NCI-H2196 (cell line): Measurements from ENCODE around the gene SETD1A.

ENCODE experiments used
- DNase-seq: peaks from one replicate; lab custom pipeline; 2025; ENCODE audit not compliant: unreplicated experiment; lab: John Stamatoyannopoulos, UW

SETD1A gene

DNA sequence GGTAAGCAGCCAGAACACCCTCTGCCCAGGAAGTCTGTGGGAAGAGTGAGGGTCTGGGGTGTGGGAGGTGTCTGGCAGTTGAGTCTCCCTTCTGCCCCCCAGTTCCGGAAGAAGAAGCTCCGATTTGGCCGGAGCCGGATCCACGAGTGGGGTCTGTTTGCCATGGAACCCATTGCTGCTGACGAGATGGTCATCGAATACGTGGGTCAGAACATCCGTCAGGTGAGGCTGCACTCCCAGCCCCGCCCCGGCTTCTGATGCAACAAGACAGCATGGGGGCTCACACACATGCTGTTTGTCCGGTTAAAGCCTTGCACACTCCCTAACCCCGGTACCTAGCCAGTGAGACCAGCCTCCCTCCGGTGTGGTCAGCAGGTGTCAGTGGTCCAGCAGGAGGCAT is 23.4 kb downstream of the SETD1A start:
- DNase-seq, result no peak

DNA sequence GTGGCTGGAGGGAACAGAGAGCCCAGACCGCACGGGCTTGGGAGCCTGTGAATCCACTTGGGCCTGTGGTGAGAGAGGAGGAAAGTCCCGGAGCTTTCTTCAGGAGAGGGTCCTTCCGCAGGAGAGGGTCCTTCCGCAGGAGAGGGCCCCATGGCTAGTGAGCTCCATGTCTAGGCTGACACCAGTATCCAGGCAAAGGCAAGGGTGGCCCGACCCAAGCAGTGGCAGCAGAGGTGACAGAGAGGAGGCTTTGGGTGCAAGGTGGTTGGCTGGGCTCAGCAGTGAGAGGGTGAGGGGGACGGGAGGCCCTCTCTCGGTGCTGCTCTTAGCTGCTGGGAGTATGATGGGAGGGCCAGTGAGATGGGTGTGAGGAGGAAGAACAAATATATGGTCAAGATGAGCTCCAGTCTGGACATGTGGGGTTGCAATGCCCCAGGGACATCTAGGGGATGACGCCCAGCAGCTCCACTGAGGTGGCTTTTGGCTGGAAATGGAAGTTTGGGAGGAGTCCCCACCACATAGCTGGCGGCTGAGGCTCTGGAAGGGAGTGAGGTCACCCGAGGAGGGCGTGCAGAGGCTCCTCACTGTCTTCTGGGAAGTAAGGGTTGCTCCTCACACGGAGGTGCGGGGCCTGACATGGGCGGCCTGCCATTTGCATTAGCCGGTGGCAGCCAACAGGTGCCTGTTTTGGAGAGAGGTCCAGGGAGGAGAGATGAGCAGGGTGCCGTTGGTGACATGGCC is 25.2 kb downstream of the SETD1A start:
- no peak for DNase-seq

DNA sequence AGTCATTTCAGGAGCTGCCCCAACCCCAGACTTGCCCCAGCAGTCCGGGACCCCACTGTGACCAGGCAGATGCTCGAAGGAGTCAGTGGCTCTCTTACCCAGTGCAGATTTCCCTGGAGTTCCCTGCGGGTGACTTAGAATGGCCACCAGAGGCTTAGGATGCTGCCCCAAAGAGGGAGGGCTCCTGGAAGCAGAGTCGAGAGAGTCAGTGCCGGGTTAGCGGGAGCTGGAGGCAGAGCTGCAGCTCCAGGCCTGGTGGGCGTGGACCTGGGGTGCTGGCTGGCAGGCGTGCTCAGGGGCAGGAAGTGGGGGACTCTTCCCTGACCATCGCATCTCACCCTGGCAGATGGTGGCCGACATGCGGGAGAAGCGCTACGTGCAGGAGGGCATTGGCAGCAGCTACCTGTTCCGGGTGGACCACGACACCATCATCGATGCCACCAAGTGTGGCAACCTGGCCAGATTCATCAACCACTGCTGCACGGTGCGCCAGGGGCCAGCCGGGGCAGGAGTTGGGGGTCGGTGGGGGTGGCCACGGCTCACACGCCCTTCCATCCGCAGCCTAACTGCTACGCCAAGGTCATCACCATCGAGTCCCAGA is 25.8 kb downstream of the SETD1A start:
- DNase-seq, result no peak

DNA sequence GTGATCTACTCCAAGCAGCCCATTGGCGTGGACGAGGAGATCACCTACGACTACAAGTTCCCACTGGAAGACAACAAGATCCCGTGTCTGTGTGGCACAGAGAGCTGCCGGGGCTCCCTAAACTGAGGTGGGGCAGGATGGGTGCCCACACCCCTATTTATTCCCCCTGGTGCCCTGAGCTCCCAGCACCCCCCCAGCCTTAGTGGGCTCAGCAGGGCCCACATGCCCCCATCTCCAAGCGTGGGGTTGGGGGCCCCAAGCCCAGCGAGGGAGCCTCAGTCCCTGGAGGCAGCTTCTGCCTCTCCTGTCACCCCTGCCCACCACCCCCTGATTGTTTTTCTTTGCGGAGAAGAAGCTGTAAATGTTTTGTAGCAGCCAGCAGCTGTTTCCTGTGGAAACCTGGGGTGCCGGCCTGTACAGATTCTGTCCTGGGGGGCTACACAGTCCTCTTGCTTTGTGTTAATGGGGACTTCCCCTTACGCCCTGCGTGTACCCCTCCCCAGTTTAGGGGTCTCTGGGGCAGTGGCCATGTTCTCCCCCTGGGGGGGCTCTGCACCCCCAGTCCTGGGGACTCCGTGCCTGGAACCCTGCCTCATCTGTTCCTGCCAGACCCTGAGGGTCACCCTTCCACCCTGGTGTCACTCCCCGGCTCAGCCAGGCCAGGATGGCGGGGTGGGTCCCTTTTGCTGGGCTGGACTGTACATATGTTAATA is 26.5 kb downstream of the SETD1A start:
- DNase-seq, result no peak

DNA sequence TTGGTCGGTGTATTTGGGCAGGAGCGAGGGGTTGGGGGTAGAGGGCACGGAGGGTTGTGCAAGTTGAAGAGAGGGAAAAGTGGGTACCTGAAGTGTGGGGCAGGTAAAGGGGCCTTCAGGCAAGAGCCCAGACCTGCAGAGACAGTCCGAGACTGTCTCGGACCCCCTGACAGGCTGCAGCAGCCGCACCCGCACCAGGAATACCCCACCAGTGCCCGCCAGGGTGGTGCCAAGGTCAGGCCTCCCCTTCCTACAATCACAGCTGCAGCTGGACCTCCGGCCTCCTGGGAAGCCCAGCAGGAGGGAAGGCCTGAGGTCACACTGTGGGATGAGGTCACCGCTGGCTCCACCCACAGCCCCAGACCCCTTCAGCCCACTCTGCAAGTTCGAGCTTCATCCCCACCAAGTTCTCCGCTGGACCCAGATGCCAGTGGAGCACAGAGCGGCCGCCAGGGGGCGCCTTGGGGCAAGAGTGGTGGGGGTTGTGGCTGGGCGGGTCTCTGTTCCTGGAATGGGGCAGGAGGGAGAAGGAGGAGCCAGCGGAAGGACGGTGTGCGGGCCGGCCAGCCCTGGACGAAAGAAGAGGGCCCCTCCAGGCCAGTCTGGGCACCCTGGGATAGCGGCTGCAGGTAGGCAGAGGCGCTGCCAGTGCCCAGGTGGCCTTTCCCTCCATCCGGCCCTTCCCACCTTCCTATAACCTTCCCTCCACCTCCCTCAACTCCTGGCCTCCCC is 27.3 kb downstream of the SETD1A start, which contains the start of gene HSD3B7:
Gene HSD3B7, plus strand, starts transcription at position 539 of the 732 bp plus-strand sequence. CDS start 452 bp downstream, outside the sequence.
- DNase-seq, result peak; percentile 86

DNA sequence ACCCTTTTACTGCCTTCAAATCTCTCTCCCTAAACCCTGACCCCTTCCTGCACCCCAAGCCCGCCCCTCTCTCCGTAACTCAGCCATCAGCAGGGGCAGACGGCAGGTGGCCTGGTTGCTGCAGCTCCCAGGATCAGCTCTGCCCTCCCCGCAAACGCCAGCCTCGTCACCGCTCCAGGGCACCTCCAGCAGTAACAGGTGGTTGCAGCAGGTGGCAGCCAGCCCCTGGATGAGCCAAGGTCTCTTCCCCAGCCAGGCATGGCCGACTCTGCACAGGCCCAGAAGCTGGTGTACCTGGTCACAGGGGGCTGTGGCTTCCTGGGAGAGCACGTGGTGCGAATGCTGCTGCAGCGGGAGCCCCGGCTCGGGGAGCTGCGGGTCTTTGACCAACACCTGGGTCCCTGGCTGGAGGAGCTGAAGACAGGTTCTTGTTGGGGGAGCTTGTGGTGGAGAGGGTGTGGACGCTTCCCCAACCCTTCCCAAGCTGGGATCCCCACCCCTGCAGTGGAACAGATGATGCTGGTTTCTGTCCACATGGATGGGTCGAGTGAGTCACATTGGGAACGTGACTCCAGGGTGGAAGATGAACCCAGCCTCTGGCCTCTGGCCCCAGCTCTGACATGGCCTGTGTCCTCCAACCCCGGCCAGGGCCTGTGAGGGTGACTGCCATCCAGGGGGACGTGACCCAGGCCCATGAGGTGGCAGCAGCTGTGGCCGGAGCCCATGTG is 28.0 kb downstream of the SETD1A start:
- peak; percentile 86 for DNase-seq

DNA sequence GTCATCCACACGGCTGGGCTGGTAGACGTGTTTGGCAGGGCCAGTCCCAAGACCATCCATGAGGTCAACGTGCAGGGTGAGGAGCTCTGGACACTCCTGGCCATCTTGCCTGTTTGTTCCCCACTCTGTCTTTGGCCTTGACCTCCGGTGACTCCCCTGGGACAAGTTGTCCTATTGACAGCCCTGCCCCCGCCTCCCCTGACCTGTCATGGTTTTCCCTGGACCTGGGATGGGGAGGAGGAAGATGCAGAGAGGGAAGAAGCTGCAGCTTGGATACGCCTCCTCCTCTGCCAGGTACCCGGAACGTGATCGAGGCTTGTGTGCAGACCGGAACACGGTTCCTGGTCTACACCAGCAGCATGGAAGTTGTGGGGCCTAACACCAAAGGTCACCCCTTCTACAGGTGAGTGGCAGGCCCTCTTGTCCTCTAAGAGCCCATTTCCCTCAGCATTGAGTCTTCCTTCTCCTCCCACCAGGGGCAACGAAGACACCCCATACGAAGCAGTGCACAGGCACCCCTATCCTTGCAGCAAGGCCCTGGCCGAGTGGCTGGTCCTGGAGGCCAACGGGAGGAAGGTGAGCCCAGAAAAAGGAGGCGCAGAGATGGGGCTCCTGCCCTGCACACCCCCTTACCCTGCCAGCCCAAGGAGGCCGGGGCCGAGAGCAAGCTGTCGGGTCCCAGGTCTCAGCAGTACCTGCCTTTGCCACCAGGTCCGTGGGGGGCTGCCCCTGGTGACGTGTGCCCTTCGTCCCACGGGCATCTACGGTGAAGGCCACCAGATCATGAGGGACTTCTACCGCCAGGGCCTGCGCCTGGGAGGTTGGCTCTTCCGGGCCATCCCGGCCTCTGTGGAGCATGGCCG is 28.8 kb downstream of the SETD1A start:
- DNase-seq, result no peak

DNA sequence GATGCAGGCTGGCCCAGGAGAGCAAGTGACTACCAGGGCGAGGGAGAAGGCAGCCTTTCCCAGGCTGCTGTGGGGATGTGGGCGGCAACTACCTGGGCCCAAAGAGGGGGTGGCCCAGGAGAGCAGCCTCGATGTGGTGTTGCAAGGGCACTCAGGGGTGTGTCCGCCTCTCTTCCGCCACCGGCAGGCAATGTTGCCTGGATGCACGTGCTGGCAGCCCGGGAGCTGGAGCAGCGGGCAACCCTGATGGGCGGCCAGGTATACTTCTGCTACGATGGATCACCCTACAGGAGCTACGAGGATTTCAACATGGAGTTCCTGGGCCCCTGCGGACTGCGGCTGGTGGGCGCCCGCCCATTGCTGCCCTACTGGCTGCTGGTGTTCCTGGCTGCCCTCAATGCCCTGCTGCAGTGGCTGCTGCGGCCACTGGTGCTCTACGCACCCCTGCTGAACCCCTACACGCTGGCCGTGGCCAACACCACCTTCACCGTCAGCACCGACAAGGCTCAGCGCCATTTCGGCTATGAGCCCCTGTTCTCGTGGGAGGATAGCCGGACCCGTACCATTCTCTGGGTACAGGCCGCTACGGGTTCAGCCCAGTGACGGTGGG is 30.1 kb downstream of the SETD1A start:
- no peak for DNase-seq

DNA sequence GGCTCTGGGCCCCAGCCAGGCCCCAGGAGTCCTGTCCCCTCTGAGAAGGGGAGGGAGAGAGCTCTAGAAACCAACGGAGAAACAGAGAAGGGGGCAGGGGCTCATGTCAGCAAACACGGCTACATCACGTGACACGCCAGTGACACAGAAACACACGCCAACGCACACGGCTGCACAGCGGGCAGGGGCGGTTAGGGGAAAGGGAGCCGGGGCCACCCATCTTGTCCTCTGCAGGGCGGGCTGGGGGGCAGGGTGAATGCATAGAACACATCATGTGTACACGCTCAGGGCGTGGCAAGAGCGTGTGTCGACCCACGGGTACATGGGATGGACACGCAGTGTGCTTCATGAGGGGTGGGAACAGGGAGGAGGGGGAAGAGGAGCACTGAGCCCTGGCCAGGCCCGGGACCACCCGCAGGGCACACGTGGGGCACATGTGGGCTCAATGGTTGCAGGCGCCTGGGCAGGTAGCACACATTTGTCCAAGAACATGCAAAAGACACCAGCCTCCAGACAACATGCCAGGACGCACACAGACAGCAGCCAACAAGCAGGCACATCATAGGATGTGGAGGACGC is 32.0 kb downstream of the SETD1A start:
- no peak for DNase-seq

DNA sequence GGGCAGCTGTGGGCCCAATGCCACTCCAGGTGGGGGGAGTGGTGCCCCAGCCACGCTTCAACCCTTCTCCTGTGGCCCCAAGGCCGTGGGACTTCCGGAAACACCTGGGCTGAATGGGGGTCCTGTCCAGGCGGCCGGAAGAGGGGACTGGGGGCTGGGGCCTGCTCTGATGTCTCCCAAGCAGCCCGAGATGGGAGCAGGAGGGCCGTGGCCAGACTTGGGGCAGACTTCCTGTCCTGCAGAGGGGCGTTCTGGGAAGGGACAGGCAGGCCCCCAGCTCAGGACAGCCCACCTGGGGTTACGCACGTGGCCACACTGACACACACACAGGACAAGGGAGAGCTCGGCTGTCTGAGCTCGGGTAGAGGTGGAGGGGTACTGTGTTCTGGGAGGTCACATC is 32.6 kb downstream of the SETD1A start:
- no peak for DNase-seq

DNA sequence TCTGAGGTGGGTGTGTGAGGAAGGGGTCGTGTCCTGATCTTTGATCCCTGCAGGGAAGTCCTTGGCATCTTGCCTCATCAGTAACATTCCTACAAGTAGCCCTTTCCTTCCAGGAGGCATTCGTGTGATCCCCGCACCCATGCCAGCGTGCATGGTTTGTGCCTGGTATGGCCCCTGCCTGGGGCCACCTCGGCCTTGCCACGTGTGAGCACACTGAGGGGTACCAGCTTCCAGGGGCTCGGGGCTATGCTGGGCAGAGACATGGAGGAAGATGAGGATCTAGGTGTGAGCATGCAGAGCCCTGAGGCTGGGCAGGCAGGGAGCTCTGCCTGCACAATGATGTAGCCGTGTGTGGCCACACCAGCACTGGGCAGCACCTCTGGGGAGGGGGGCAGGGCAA is 33.5 kb downstream of the SETD1A start:
- no peak for DNase-seq

DNA sequence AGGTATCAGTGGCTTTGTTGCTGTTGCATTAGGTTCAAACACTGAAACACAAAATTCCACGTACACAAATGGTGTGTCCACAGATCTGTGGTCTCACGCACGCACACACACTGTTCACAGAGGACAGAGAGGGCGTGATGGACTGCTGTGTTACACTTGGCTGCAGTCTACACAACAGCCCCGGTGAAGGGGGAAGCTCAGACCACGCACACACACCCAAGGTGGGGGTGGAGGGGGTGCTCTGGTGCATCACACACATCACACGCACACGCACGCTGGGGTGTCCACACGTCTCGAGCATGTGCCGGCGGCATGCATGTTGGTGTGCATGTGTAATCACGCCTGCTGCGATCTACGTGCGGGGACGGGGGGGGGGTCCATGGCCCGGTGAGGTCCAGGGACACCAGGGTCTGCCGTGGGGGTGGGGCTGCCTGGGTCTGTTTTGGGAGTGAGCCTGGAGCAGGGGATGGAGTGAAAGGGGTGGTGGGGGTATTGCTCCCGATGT is 34.8 kb downstream of the SETD1A start:
- DNase-seq, result no peak

DNA sequence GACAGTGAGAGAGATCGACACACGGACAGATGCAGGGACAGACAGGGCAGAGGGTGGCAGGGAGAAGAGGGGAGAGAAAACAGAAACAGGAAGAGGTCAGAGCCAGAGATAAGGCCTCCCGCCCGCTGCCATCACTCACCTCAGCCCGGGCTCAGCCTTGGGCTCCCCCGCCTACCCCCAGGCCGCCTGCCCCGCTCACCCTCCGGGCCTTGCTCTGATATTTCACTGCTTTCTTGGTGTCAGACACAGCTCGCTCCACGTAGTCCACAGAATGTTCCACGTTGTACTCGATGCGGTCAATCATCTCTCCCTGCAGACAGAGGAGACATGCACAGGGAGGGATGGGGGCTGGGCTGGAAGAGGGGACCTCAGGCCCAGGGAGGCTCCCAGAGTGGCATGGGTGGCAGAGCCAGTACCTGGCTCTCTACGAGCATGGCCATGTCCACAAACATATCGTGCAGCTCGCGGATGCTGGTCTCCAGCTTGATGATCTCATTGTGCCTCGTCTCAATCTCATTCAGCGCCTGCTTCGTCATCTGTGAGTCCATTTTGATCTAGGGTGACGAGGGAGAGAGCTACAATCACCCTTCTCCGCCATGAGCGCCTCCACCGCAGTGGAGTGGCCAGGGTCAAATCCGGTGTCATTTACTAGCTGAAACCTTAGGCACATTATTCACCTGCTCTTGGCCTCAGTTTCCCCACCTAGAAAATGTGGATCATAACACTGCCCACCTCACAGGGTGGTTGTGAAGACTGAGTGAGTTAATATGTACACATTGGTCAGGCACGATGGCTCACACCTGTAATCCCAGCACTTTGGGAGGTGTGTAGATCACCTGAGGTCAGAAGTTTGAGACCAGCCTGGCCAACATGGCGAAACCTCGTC is 35.6 kb downstream of the SETD1A start:
- no peak for DNase-seq

DNA sequence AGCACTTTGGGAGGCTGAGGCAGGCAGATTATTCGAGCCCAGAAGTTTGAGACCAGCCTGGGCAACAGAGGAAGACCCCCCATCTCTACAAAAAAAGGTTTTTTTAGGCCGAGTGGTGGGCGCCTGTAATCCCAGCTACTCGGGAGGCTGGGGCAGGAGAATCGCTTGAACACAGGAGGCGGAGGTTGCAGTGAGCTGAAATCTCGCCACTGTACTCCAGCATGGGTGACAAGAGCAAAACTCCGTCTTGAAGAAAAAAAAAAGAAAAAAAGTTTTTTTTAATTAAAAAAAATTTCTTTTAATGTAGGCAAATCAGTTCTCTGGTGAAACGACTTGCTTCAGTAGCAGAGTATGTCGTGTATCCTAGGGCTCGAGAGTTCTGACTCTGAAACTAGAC is 38.4 kb downstream of the SETD1A start:
- no peak for DNase-seq

DNA sequence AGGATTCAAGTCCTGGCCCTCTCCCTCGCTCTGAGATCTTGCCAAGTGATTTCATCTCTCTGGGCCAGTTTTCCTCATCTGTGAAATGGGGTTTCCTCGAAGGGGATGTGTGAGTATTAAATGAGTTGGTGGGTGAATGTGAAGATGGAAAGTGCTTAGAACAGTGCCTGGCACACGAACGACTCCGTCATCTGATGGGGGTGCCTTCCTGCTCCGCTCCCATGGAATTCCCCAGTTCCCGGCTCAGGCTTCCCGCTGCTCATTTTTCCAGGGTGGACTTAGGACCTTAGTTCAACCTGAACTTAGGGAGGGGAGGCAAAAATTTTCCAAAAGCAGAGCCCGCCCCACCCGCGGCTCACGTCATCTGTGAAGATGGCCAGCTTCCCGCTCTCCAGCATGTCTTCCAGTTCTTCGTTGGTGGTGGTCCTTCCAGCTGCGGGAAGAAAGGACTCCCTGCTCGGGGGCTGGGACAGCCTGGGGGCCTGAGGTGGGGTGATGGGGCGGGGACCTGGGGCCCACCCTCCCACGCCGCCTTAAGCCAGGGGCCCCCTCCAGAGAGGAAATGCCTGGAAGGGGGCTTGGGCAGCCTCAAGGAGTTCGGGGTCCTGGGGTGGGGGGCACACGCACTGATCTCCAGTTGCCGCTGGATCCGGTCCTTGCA is 38.9 kb downstream of the SETD1A start:
- DNase-seq, result no peak

DNA sequence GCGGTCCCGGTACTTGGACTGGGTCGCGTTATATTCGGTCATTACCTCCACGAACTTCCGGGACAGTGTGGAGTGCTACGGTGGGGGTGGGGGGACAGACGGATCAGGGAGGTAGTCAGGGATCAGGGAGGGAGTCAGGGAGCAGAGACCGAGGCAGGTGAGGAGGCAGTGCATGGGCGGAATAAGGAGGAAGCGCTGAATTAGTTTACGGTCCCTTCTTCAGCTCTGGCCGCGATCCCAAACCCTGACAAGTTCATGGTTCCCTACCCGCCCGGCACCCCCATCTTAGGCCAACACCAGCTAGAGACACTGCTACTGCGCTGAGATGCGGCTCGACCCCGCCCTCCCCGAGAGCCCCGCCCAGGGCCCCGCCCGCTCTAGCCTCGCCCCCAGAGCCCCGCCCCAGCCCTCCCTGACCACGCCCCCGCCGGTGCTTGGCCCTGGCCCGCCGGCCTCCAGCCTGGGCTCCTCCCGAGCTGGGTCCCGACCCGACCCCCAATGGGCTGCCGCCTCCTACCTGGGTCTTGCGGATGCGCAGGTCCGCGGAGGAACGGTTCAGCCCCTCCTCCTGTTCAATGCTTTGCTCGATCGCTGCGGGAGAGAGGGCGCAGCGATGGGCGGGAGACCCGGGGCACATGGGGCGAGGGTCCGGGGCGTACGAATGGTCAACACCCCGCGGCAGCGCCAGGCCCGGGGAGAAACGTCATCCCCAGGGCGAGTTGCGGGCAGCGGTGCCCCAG is 39.6 kb downstream of the SETD1A start:
- peak; percentile 72 for DNase-seq
